GM18507 (cell line): ENCODE results near the gene TACC2.
"Not testable (repeated sequence)": the region's sequence is repeated elsewhere in the genome, so short reads cannot be mapped to it uniquely, and the experiment has no call there.

Experiments
- DNase-seq: peaks from one replicate; pipeline ENCODE4 v3.0.0; 2011; ENCODE audit warnings: low read depth; ENCODE audit not compliant: insufficient read length; ENCODE audit errors: extremely low spot score
- FAIRE-seq: peaks from 2 replicates; lab custom pipeline; 2011; peaks lifted over from hg19 to GRCh38; lab: Jason Lieb, UNC

TACC2 gene

GRCh38 chr10:121981346-121981745 lies 7.6 kb upstream of the TACC2 start:
- DNase-seq (no peak), FAIRE-seq (no peak)

- no peak for FAIRE-seq
- no peak for DNase-seq
Observed at GRCh38 chr10:121983852-121984251, 5.1 kb upstream of the TACC2 start.

GRCh38 chr10:121984463-121984862 lies 4.5 kb upstream of the TACC2 start:
- no peak for FAIRE-seq
- no peak for DNase-seq

GRCh38 chr10:121990015-121990677 lies 1.2 kb downstream of the TACC2 start:
- DNase-seq: no peak
- no peak for FAIRE-seq

GRCh38 chr10:121991727-121992126 lies 2.8 kb downstream of the TACC2 start:
- DNase-seq, FAIRE-seq: not testable (repeated sequence)

- FAIRE-seq (no peak), DNase-seq (no peak)
Observed at GRCh38 chr10:121994429-121994941, 5.5 kb downstream of the TACC2 start.

- DNase-seq: no peak
- FAIRE-seq: no peak
Observed at GRCh38 chr10:121998462-121998861, 9.5 kb downstream of the TACC2 start.

GRCh38 chr10:121999301-121999700 lies 10.3 kb downstream of the TACC2 start:
- FAIRE-seq (no peak), DNase-seq (no peak)

GRCh38 chr10:122001698-122002097 lies 12.7 kb downstream of the TACC2 start:
- no peak for FAIRE-seq

GRCh38 chr10:122007415-122007814 lies 18.5 kb downstream of the TACC2 start:
- DNase-seq (no peak), FAIRE-seq (no peak)

More at GRCh38 chr10:122001698-122002097, 12.7 kb downstream of the TACC2 start:
- no peak for DNase-seq

GRCh38 chr10:122010405-122011050 lies 21.6 kb downstream of the TACC2 start:
- DNase-seq (no peak), FAIRE-seq (no peak)

GRCh38 chr10:122012731-122013130 lies 23.8 kb downstream of the TACC2 start:
- DNase-seq: no peak
- FAIRE-seq: no peak

GRCh38 chr10:122013311-122013780 lies 24.4 kb downstream of the TACC2 start:
- DNase-seq (no peak), FAIRE-seq (no peak)

- FAIRE-seq (no peak), DNase-seq (no peak)
Observed at GRCh38 chr10:122014652-122015248, 25.8 kb downstream of the TACC2 start.

- not testable (repeated sequence) for FAIRE-seq, DNase-seq
Observed at GRCh38 chr10:122017926-122018325, 29.0 kb downstream of the TACC2 start.

GRCh38 chr10:122018491-122018890 lies 29.5 kb downstream of the TACC2 start:
- DNase-seq: no peak
- no peak for FAIRE-seq

- no peak for DNase-seq
- no peak for FAIRE-seq
Observed at GRCh38 chr10:122018951-122019413, 30.0 kb downstream of the TACC2 start.

GRCh38 chr10:122019414-122019975 lies 30.5 kb downstream of the TACC2 start:
- FAIRE-seq (no peak), DNase-seq (no peak)

GRCh38 chr10:122020226-122020625 lies 31.3 kb downstream of the TACC2 start:
- DNase-seq: no peak
- FAIRE-seq: no peak

- DNase-seq (no peak), FAIRE-seq (no peak)
Observed at GRCh38 chr10:122021379-122021778, 32.4 kb downstream of the TACC2 start.
